ENCODE data around the gene ATP10D.
"Not testable (repeated sequence)": the region's sequence is repeated elsewhere in the genome, so short reads cannot be mapped to it uniquely, and the experiment has no call there.

The ATP10D gene

DNA sequence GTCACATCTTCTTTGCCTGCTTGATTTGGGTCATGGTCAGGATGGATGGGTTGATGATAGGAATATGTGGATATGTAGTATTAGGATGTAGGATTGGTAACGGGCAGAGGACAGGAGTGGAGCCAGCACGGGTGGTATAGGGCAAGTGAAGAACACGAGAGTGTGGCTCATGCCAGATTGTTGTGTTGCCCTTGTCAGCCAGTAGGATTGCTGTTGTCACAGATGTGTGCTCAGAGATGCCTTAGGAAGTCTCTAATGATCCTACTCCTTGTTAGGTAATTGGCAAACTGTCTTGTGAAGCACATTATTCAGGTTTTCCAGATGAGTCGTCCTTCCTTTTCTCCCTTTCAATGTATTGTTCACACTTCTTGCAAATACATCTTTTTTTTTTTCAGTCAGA lies 5.5 kb downstream of the ATP10D start:
- peak in 1 of 2 experiments; percentile 37 for DNase-seq

DNA sequence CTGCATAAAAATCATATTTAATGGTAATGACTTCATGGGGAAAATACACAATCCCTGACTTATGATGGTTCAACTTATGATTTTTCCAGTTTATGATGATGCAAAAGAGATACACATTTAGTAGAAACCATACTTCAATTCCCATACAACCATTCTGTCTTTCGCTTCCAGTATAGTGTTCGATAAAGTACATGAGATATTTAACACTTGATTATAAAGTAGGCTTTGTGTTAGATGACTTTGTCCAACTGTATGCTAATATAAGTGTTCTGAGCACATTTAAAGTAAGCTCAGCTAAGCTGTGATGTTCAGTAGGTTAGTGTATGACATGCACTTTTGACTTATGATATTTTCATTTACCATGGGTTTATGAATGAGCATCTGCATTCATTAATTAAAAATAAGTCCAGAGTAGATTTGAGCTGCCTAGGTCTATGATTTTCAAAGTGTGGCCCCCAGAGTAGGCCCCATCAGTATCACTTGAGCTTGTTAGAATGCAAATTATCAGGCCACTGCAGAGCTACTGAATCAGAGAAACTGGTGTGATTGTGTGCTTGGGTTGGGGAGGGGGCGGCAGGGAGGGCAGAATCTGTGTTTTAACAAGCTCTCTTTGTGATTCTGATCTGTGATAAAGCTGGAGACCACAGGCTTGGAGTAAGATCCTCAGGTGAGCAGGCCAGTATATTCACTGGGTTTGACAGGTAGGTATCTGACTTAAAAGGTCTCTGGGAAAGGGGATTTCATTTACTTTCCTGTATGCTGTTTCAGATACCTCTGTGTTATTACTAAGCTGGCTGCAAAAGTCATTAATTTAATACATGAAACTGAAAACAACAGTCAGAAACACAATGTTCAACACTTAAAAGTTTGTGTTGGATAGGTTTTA lies 8.4 kb downstream of the ATP10D start:
- no peak for DNase-seq

DNA sequence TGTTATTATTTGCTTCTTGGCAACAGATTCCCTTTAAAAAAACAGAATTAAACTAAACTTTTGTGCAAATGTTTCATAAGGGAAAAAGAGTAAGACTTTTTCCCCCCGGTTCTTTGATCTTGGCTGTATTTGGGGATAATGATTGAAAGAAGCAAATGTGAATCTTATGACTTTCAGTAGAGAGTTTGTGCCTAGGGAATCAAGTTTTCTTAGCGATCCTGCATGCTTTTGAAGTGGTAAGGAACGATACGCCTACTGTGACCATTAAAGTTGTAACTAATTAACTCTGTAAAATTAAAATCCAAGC lies 9.0 kb downstream of the ATP10D start:
- DNase-seq = no peak

GRCh38 chr4:47498899-47499298 lies 13.8 kb downstream of the ATP10D start:
- no peak for DNase-seq

GRCh38 chr4:47499700-47500099 lies 14.6 kb downstream of the ATP10D start:
- no peak for DNase-seq

GRCh38 chr4:47500776-47501175 lies 15.7 kb downstream of the ATP10D start:
- no peak for DNase-seq

DNA sequence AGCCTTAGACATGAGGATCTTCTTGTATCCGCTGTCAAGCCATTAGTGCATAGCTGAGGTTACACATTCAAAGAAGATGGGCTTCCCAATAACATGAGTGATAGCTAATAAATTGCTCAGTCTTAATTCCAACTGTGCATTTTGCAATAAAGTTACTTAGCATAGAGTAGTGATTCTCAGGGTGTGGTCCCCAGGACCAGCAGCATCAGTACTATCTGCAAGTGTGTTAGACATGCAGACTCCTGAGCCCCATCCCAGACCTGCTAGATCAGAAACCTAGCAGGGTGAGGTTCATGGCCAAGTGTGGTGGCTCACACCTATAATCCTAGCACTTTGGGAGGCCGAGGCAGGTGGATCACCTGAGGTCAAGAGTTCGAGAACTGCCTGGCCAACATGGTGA lies 20.1 kb downstream of the ATP10D start:
- no peak for DNase-seq

DNA sequence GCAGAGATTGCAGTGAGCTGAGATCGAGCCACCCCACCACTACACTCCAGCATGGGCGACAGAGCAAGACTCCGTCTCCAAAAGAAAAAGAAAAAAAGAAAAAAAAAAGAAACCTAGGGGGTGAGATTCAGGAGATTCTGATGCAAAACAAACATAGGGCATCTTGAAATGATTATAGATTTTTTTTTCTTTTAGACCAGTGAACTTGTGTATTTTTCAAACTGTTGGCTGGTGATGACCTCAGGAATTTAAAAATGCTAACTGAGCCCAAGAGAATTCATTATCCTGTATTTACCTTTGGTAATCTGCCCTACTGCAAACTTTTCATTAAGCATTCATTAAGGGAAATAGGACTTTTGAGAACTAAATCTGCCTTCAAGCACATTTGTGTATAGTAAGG lies 20.6 kb downstream of the ATP10D start:
- no peak for DNase-seq

DNA sequence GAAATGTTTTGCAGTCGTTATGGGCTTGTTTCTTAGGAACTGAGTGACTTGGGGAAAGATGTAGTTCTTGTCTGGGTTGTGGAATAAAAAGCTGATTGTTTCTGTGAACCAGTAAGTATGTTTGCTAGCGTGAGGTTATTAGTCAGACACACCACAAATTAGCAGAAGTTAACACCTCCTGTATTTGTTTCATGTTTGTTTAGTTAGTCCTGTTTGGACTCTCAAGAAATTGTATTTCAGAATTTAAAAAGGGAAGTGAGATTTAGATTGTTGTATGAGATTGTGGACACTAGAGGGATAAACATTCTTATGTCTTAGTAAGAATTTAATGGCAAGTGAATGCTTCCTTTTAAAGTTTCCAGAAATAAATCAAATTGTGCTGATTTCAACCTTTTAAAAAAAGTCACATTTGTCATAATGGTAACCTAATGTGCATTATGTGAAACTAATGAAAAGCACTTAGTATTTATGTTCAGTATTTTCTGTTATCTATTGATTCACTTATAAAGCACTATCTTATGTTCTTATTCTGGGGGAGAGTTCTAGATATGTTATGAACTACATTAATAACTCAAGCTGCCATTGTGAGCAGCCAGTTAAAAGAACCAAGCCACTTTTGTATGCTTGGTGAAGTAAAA lies 25.6 kb downstream of the ATP10D start:
- no peak for DNase-seq

- DNase-seq = no peak
These were observed 28.4 kb downstream of the ATP10D start for GRCh38 chr4:47513461-47513860.

- no peak for DNase-seq
These were observed 34.3 kb downstream of the ATP10D start for GRCh38 chr4:47519239-47519883.

GRCh38 chr4:47525154-47525819 lies 40.2 kb downstream of the ATP10D start:
- DNase-seq = no peak

DNA sequence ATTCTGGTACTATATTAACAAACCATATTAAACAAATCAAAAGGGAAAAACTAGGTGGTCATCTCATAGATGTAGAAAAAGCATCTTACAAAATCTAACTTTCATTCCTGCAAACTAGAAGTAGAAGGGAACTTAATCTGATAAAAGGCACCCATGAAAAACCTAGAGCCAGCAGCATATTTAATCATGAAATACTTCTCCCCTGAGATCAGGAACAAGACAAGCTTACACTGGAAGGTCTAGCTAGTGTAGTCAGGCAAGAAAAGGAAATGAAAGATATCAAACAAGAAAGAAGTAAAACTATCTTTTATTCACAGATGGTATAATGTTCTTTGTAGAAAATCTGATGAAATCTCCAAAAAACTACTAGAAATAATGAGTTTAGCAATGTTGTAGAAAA lies 41.2 kb downstream of the ATP10D start:
- DNase-seq = no peak

- not testable (repeated sequence) for DNase-seq
These were observed 43.6 kb downstream of the ATP10D start for GRCh38 chr4:47528646-47529045.

- DNase-seq = no peak
These were observed 45.7 kb downstream of the ATP10D start for GRCh38 chr4:47530801-47531200.

GRCh38 chr4:47531241-47531953 lies 46.3 kb downstream of the ATP10D start:
- no peak for DNase-seq

- DNase-seq = no peak
These were observed 46.9 kb downstream of the ATP10D start for GRCh38 chr4:47531954-47532321.

DNA sequence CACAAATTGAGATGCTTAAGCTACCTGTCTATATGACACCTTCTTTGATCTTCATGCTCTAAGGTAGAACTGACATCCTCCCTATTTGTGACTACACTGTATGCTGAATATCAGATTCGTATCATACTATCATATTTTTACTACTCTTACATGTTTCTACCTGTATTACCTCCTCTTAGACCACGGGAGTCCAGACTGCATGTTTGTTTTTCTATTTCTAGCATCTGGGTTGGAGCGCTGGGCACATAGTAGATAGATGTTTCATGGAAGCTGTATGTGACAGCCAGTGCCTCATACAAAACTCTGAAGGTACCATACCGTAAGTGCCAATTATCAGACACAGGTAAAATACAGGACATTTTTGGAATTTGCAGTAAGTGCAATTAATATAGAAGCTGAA lies 47.6 kb downstream of the ATP10D start:
- no peak for DNase-seq

GRCh38 chr4:47533689-47534347 lies 48.7 kb downstream of the ATP10D start:
- DNase-seq = no peak

- DNase-seq = no peak
These were observed 49.7 kb downstream of the ATP10D start for GRCh38 chr4:47534772-47535171.

GRCh38 chr4:47535567-47536147 lies 50.6 kb downstream of the ATP10D start:
- DNase-seq = no peak

- no peak for DNase-seq
These were observed 51.9 kb downstream of the ATP10D start for GRCh38 chr4:47536966-47537365.

Data from NCI-H446 (cell line).